Karpas-422 (cell line): Measurements from ENCODE around the gene RNASET2. TPM values are rescaled to one million over a fixed set of nuclear protein-coding genes. Genes with fewer than 3 reads are reported as not detected.
A peak's percentile ranks its signal among the peaks of the same experiment; 100 is the strongest.
"Not testable (repeated sequence)": the region's sequence is repeated elsewhere in the genome, so short reads cannot be mapped to it uniquely, and the experiment has no call there.

Source experiments
- DNase-seq: peaks from one replicate; pipeline ENCODE4 v3.0.0-alpha.2; 2015
- H2AFZ ChIP-seq: fragments of 200-600 bp; sonication (generic); 2 replicates; pipeline ENCODE4 v1.6.1; 2014; ENCODE audit warnings: antibody characterized with exemption, low read length, mixed read lengths
- H3K27ac ChIP-seq: fragments of 200-600 bp; sonication (generic); 2 replicates; pipeline ENCODE4 v1.5.1; 2014; ENCODE audit warnings: mild to moderate bottlenecking, low read length, moderate library complexity
- H3K27me3 ChIP-seq: fragments of 200-600 bp; sonication (generic); 2 replicates; pipeline ENCODE4 v1.6.1; 2014; ENCODE audit warnings: low read length, mixed read lengths
- H3K36me3 ChIP-seq: fragments of 200-600 bp; sonication (generic); 2 replicates; pipeline ENCODE4 v1.6.1; 2014; ENCODE audit warnings: low read length, mixed read lengths; ENCODE audit not compliant: insufficient read depth
- H3K4me1 ChIP-seq: fragments of 200-600 bp; sonication (generic); 2 replicates; pipeline ENCODE4 v1.6.1; 2014; ENCODE audit warnings: mild to moderate bottlenecking, low read length, mixed read lengths
- H3K4me2 ChIP-seq: fragments of 200-600 bp; sonication (generic); 2 replicates; pipeline ENCODE4 v1.6.1; 2014; ENCODE audit warnings: low read length, low read depth, mild to moderate bottlenecking; ENCODE audit not compliant: poor library complexity, severe bottlenecking
- H3K4me3 ChIP-seq: fragments of 200-600 bp; sonication (generic); 2 replicates; pipeline ENCODE4 v1.5.1; 2014; ENCODE audit warnings: mild to moderate bottlenecking, antibody characterized with exemption, low read length, mixed read lengths
- H3K79me2 ChIP-seq: fragments of 200-600 bp; sonication (generic); 2 replicates; pipeline ENCODE4 v1.6.1; 2014; ENCODE audit warnings: mild to moderate bottlenecking, low read length, mixed read lengths
- H3K9ac ChIP-seq: fragments of 200-600 bp; sonication (generic); 2 replicates; pipeline ENCODE4 v1.6.0; 2014; ENCODE audit warnings: low read length
- H3K9me2 ChIP-seq: fragments of 200-600 bp; sonication (generic), shearing (Covaris generic); replicated peaks from 2 replicates; pipeline ENCODE4 v1.6.0; 2014; ENCODE audit warnings: mild to moderate bottlenecking, low read length, moderate library complexity; ENCODE audit not compliant: insufficient read depth
- H3K9me3 ChIP-seq: fragments of 300-700, 200-600 bp; sonication (generic); 2 replicates; pipeline ENCODE4 v1.6.1; 2014; ENCODE audit warnings: low read length, mixed read lengths
- H4K20me1 ChIP-seq: fragments of 200-600 bp; sonication (generic); 2 replicates; pipeline ENCODE4 v1.6.1; 2014; ENCODE audit warnings: mild to moderate bottlenecking, antibody characterized with exemption, low read length, low read depth; ENCODE audit not compliant: insufficient read depth
- small RNA-seq: library from RNA; depleted of rRNA; stranded (forward); fragments of <200 nt; gene quantifications from one replicate; pipeline ENCODE3, GENCODE V24; 2014
- total RNA-seq: library from RNA; depleted of rRNA; stranded (reverse); fragments of >200 nt; shearing (Covaris generic); gene quantifications from 2 replicates; pipeline ENCODE4 v1.2.3, GENCODE V29; 2014; ENCODE audit warnings: low replicate concordance; rRNA removed

RNASET2 gene
- total RNA-seq, 1 experiment from 2014 or later: 147 TPM

- DNase-seq, H3K4me1 ChIP-seq, H3K36me3 ChIP-seq, H2AFZ ChIP-seq, H3K27me3 ChIP-seq, H3K9me2 ChIP-seq, H3K27ac ChIP-seq, H3K4me3 ChIP-seq, H3K9me3 ChIP-seq, H4K20me1 ChIP-seq, H3K79me2 ChIP-seq, H3K9ac ChIP-seq, H3K4me2 ChIP-seq: not testable (repeated sequence)
These were observed 61.7 kb downstream of the RNASET2 start for GRCh38 chr6:166894614-166895013.

- not testable (repeated sequence) for H4K20me1 ChIP-seq, H3K27ac ChIP-seq, DNase-seq, H3K9ac ChIP-seq, H3K79me2 ChIP-seq, H3K4me2 ChIP-seq, H2AFZ ChIP-seq, H3K9me3 ChIP-seq, H3K9me2 ChIP-seq, H3K36me3 ChIP-seq, H3K4me1 ChIP-seq, H3K4me3 ChIP-seq, H3K27me3 ChIP-seq
These were observed 63.9 kb downstream of the RNASET2 start for GRCh38 chr6:166892472-166892871.

GRCh38 chr6:166886773-166887172 is 69.6 kb downstream of the RNASET2 start:
- not testable (repeated sequence) for H3K9me3 ChIP-seq, H3K9ac ChIP-seq, H3K4me2 ChIP-seq, H3K4me3 ChIP-seq, H3K9me2 ChIP-seq, H3K36me3 ChIP-seq, DNase-seq, H3K4me1 ChIP-seq, H3K79me2 ChIP-seq, H4K20me1 ChIP-seq, H2AFZ ChIP-seq, H3K27me3 ChIP-seq, H3K27ac ChIP-seq

GRCh38 chr6:166884958-166885357 is 71.4 kb downstream of the RNASET2 start:
- not testable (repeated sequence) for H3K27me3 ChIP-seq, H3K79me2 ChIP-seq, H3K4me1 ChIP-seq, DNase-seq, H3K9me3 ChIP-seq, H2AFZ ChIP-seq, H3K27ac ChIP-seq, H3K4me2 ChIP-seq, H3K9me2 ChIP-seq, H4K20me1 ChIP-seq, H3K4me3 ChIP-seq, H3K9ac ChIP-seq, H3K36me3 ChIP-seq

- Histone ChIP-seq H3K4me2 (no peak overlapping the region), H3K36me3 (no peaks in the 10 kb centered on the region), H3K4me3 (no peak overlapping the region), H2AFZ (no peak overlapping the region), H3K9ac (no peak overlapping the region), H3K27me3 (0 out of 2 replicates have a peak, but pooled peaks cover 3% of the 10 kb centered on the region), H3K79me2 (no peaks in the 10 kb centered on the region), H3K9me3 (no peaks in the 10 kb centered on the region), H4K20me1 (no peaks in the 10 kb centered on the region), H3K27ac (no peak overlapping the region), H3K4me1 (no peaks in the 10 kb centered on the region), H3K9me2 (no peaks in the 10 kb centered on the region)
- DNase-seq: no peak
These were observed 76.8 kb downstream of the RNASET2 start for GRCh38 chr6:166879594-166879993.

Small RNA genes within 50 kb of the gene (small RNA-seq; reads per million reads assigned to genes)
- 0.75 reads per million, percentile 21 among the genes with 10 or more reads in this experiment for gene MIR3939

Other genes starting within 250 kb of the RNASET2 start
- 18.5 and 19.5 TPM in 2 replicates for gene CEP43, start 42.8 kb upstream of the RNASET2 start, total RNA-seq
- not detected in 2 replicates for gene CCR6, start 166.5 kb upstream of the RNASET2 start, total RNA-seq
- gene GPR31, start 201.4 kb upstream of the RNASET2 start, total RNA-seq: not detected in 2 replicates